RWPE1 (cell line): ENCODE measurements around the gene GRB7.

Source experiments
- CTCF ChIA-PET: fragments of 350-600 bp; sonication (Branson Sonifier 250); formaldehyde crosslinking; extraction: SDS; loops from one replicate; lab custom pipeline; 2021; lab: Yijun Ruan, JAX
- POLR2A ChIA-PET: fragments of 400-600 bp; formaldehyde crosslinking; extraction: SDS; loops from one replicate; lab custom pipeline; 2020; ENCODE audit warnings: antibody characterized with exemption; ENCODE audit not compliant: low non-redundant PET; lab: Yijun Ruan, JAX
- DNase-seq: peaks from one replicate; pipeline ENCODE4 v3.0.0; 2012; ENCODE audit warnings: low spot score
- H3K27ac ChIP-seq: fragments of 450-650 bp; 2 replicates; pipeline ENCODE4 v1.5.1; 2017
- CTCF ChIP-seq: fragments of 450-650 bp; conservative IDR thresholded peaks from 2 replicates; pipeline ENCODE4 v1.5.1; 2017; ENCODE audit warnings: low read depth, mild to moderate bottlenecking

Gene GRB7

GRCh38 chr17:39702901-39703893, 34.5 kb upstream of the GRB7 start:
- no peak for DNase-seq
- peak overlapping the region; percentile 60 for H3K27ac ChIP-seq
- POLR2A ChIA-PET, result no interaction called here
- CTCF ChIA-PET, result interaction anchor here (0.6 to 0.8 kb wide), 2 partner anchors 15 to 27 kb away, joined by 4 to 5 read pairs; partner anchors contain the start of gene MIEN1
- TF ChIP-seq CTCF, result no peak

- DNase-seq, result no peak
- H3K27ac ChIP-seq, result peak overlapping the region; percentile 60; the same call in 1 of the 2 replicates
- TF ChIP-seq CTCF, result no peak
- ChIA-PET CTCF (interaction anchor here (0.6 to 0.8 kb wide), 2 partner anchors 27 to 250 kb away, joined by 5 to 14 read pairs; partner anchors contain the start of gene MIEN1), POLR2A (no interaction called here)
These were observed 33.8 kb upstream of the GRB7 start for GRCh38 chr17:39703913-39704312.

- POLR2A ChIA-PET, result interaction anchor here (0.6 kb wide), 1 partner anchor 16 kb away, joined by 3 read pairs; no protein-coding TSS in a partner anchor
- H3K27ac ChIP-seq, result peak overlapping the region; percentile 60
- CTCF ChIA-PET, result interaction anchor here (0.6 to 2.3 kb wide), 5 partner anchors 11 to 543 kb away, joined by 3 to 11 read pairs (median 3); partner anchors contain the start of gene MIEN1
- no peak for DNase-seq
- no peak for TF ChIP-seq CTCF
These were observed 32.8 kb upstream of the GRB7 start for GRCh38 chr17:39704821-39705551.

- peak overlapping the region; percentile 60 for H3K27ac ChIP-seq
- POLR2A ChIA-PET, result interaction anchor here (0.5 kb wide), 1 partner anchor 60 kb away, joined by 4 read pairs; no protein-coding TSS in a partner anchor
- CTCF ChIA-PET, result interaction anchor here (0.6 to 2.3 kb wide), 8 partner anchors 10 to 329 kb away, joined by 3 to 11 read pairs (median 3); partner anchors contain the start of genes MIEN1 and PSMD3
- no peak for TF ChIP-seq CTCF
- peak; percentile 85 for DNase-seq
These were observed 31.9 kb upstream of the GRB7 start for GRCh38 chr17:39705786-39706348.

GRCh38 chr17:39706383-39706782, 31.4 kb upstream of the GRB7 start:
- H3K27ac ChIP-seq, result peak overlapping the region; percentile 60

More at GRCh38 chr17:39706383-39706782, 31.4 kb upstream of the GRB7 start:
- POLR2A ChIA-PET, result no interaction called here
- CTCF ChIA-PET, result interaction anchor here (0.6 to 2.3 kb wide), 6 partner anchors 9 to 329 kb away, joined by 3 to 11 read pairs (median 3); partner anchors contain the start of genes MIEN1 and PSMD3
- TF ChIP-seq CTCF, result no peak
- DNase-seq, result no peak
